Epidermal melanocyte (primary cell): ENCODE measurements around the gene TWF2.

ENCODE experiments used
- DNase-seq: peaks from one replicate; pipeline ENCODE4 v3.0.0; 2011; ENCODE audit warnings: low spot score; ENCODE audit not compliant: insufficient read length

TWF2 gene

GRCh38 chr3:52183786-52184445 is 55.0 kb downstream of the TWF2 start:
- no peak for DNase-seq

- DNase-seq = no peak
Observed at GRCh38 chr3:52182691-52183090, 56.3 kb downstream of the TWF2 start.

GRCh38 chr3:52182196-52182595 is 56.8 kb downstream of the TWF2 start:
- DNase-seq = no peak

GRCh38 chr3:52181543-52181942 is 57.4 kb downstream of the TWF2 start:
- DNase-seq = no peak
